PC-9 (cell line): ENCODE measurements around the gene MXRA8.
A peak's percentile ranks its signal among the peaks of the same experiment; 100 is the strongest.

Experiments used
- EZH2 ChIP-seq: fragments of 200-600 bp; sonication (generic); IDR thresholded peaks from 2 replicates; pipeline ENCODE4 v1.8.0; 2017; ENCODE audit warnings: antibody characterized with exemption, low read depth
- TF ChIP-seq, protein P1 (sequence below): fragments of 200-600 bp; sonication (generic); conservative IDR thresholded peaks from 2 replicates; pipeline ENCODE4 v1.6.1; 2017; ENCODE audit warnings: mixed run types, antibody characterized with exemption, mild to moderate bottlenecking, moderate library complexity

DNA sequence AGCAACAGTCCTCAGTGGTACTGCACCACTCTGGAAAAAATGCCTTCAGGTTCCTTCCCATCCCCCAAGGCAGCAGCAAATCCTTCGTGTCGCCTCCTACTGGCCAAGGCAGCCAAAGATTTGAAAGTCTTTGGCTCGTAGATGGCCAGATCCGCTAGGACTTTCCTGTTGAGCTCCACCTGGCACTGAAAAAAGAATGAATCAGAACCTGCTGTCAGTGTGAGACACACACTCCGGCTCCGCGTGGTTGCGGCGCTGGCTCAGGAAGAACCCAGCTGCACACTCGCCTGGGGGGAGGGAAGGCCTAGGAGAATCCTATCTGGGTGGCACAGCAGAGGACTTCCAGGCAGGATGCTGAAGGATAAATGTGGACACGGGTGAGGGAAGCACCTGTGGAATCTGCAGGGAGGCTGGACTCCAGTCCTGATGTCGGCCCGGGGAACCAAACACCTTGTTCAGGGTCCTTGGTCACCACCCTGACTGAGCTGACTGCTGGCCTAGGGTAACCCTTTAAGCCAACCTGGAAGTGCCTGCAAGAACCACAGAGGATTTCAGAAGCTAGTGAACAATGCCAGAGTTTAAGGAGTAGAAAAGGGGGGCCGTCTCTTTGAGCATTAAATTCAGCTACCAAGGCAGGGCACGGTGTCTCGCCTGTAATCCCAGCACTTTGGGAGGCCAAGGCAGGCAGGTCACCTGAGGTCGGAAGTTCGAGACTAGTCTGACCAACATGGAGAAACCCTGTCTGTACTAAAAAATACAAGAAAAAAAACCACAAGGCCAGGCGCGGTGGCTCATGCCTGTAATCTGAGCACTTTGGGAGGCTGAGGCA is 43.9 kb upstream of the MXRA8 start:
- TF ChIP-seq, protein P1, sequence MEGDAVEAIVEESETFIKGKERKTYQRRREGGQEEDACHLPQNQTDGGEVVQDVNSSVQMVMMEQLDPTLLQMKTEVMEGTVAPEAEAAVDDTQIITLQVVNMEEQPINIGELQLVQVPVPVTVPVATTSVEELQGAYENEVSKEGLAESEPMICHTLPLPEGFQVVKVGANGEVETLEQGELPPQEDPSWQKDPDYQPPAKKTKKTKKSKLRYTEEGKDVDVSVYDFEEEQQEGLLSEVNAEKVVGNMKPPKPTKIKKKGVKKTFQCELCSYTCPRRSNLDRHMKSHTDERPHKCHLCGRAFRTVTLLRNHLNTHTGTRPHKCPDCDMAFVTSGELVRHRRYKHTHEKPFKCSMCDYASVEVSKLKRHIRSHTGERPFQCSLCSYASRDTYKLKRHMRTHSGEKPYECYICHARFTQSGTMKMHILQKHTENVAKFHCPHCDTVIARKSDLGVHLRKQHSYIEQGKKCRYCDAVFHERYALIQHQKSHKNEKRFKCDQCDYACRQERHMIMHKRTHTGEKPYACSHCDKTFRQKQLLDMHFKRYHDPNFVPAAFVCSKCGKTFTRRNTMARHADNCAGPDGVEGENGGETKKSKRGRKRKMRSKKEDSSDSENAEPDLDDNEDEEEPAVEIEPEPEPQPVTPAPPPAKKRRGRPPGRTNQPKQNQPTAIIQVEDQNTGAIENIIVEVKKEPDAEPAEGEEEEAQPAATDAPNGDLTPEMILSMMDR, result peak; percentile 59
- TF ChIP-seq EZH2, result no peak
